Mononuclear cell (primary cell): ENCODE data around the gene DNER. TPM values are rescaled to one million over a fixed set of nuclear protein-coding genes. Genes with fewer than 3 reads are reported as not detected.

Experiments used
- H3K27me3 ChIP-seq: 2 replicates; pipeline ENCODE4 v1.6.0; 2011; ENCODE audit warnings: low read length, control low read depth; ENCODE audit not compliant: insufficient read depth
- H3K4me1 ChIP-seq: 2 replicates; pipeline ENCODE4 v1.5.1; 2011; ENCODE audit warnings: mild to moderate bottlenecking, low read length, control low read depth; ENCODE audit not compliant: insufficient read depth
- H3K4me3 ChIP-seq: 2 replicates; pipeline ENCODE4 v1.5.1; 2011; ENCODE audit warnings: mild to moderate bottlenecking, low read length, moderate library complexity
- H3K9me3 ChIP-seq: 2 replicates; pipeline ENCODE4 v1.5.1; 2011; ENCODE audit warnings: low read depth, mild to moderate bottlenecking, control low read depth, low read length
- total RNA-seq: library from RNA; depleted of rRNA; stranded (reverse); fragments of >200 nt; gene quantifications from one replicate; pipeline ENCODE4 v1.2.3, GENCODE V29; 2012

Gene DNER
- total RNA-seq, 1 donor, result 0.21 TPM

GRCh38 chr2:229660951-229661350, 53.4 kb downstream of the DNER start:
- H3K4me1 ChIP-seq, result no peaks in the 10 kb centered on the region
- H3K4me3 ChIP-seq, result no peak overlapping the region
- H3K27me3 ChIP-seq, result no peaks in the 10 kb centered on the region
- no peaks in the 10 kb centered on the region for H3K9me3 ChIP-seq

DNA sequence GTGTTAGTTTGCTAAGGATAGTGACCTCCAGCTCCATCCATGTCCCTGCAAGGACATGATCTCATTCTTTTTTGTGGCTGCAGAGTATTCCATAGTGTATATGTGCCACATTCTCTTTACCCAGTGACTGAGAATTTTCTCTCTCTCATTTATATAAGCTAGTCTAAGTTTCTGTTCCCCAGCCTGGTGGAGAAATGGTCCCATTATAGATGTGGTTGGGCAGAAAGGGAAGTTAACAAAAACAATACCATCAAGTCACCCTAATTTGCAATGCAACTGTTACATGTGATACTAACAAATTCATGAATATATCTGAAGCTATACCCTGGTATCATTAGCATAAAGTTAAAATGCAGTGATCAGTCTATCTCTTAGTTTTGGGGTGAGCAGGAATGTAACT, 54.0 kb downstream of the DNER start:
- H3K27me3 ChIP-seq, result no peaks in the 10 kb centered on the region
- H3K9me3 ChIP-seq, result no peaks in the 10 kb centered on the region
- no peaks in the 10 kb centered on the region for H3K4me1 ChIP-seq
- H3K4me3 ChIP-seq, result no peak overlapping the region

- Histone ChIP-seq H3K4me3 (no peak overlapping the region), H3K27me3 (no peaks in the 10 kb centered on the region), H3K9me3 (no peaks in the 10 kb centered on the region), H3K4me1 (no peaks in the 10 kb centered on the region)
Measured at GRCh38 chr2:229658004-229658403, 56.4 kb downstream of the DNER start.

DNA sequence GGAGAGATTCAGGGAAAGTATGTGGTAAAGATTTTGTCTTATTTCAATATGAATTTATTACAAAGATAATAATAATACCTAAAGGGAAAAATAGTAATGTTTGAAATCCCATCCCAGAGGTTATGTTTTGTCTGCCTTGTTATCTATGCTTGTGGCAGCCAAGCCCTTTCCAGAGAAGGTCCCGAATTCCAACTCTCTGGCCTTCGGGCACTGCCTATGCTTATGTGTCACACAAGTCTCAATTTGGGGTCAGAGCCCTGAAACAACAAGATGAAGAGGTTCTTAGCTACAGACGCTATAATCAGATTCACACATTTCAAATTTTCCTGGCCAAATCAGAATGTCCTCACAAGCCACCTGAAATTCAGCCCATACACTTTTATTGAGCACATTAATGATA, 59.9 kb downstream of the DNER start:
- H3K4me1 ChIP-seq, result no peaks in the 10 kb centered on the region
- H3K9me3 ChIP-seq, result no peaks in the 10 kb centered on the region
- H3K27me3 ChIP-seq, result no peaks in the 10 kb centered on the region
- H3K4me3 ChIP-seq, result no peak overlapping the region

DNA sequence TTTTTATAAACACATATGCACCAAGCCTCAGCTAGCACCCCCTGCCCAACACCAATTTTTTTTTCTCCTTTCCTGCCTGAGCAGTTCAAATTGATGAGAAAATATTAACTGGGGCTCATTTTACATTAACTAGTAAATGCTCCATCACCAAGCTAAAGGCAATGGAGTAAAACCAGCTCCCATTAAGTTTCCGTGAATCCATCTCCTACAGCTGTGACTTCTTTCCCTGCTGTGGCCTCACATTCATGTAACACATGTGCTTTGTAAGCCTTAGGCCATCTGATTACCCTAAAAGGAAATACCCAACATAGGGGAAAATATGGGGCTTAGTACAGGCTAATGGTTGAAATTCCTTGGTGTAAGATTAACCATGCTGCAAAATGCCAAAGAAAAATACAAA, 60.8 kb downstream of the DNER start:
- Histone ChIP-seq H3K9me3 (no peaks in the 10 kb centered on the region), H3K27me3 (no peaks in the 10 kb centered on the region), H3K4me3 (no peak overlapping the region), H3K4me1 (no peaks in the 10 kb centered on the region)

DNA sequence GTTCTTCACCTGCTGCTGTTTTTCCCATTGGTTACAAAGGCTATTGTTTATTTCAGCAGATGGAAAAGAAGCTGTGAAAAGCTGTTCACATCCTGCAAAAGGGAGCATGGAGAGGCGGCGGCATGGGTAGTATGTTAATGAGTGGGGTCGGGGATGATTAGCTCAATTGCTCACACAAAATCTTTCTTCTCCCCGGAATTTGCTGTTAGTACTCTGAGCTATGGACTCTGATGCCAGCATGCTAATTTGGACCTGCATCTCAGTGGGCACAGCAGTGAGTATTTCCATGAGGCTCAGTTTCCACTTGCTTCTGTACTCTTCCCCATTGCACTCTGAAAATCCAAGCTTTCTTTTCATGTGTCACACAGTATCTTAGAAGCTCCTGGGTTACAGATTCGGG, 61.6 kb downstream of the DNER start:
- Histone ChIP-seq H3K9me3 (no peaks in the 10 kb centered on the region), H3K4me1 (no peaks in the 10 kb centered on the region), H3K4me3 (no peak overlapping the region), H3K27me3 (no peaks in the 10 kb centered on the region)

DNA sequence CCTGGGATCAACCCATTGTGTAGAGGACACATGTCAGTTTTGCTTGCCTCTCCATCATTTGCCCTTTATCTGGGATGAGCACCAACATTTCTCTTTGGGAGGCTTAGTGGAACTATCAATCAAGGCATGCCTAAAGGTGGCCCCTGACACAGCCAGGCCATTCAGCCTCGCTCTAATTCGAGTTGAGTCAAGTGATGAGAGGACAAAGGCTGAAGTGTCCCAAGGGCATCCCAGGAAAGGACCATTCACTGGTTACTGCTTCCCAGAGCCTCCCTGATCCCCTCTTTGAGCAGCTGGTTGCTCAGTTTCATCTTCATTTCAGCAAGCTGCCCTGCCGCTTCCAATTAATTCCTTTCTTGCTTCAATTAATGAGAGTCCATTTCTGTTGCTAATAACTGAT, 63.5 kb downstream of the DNER start:
- Histone ChIP-seq H3K27me3 (no peaks in the 10 kb centered on the region), H3K9me3 (no peaks in the 10 kb centered on the region), H3K4me1 (no peaks in the 10 kb centered on the region), H3K4me3 (no peak overlapping the region)

DNA sequence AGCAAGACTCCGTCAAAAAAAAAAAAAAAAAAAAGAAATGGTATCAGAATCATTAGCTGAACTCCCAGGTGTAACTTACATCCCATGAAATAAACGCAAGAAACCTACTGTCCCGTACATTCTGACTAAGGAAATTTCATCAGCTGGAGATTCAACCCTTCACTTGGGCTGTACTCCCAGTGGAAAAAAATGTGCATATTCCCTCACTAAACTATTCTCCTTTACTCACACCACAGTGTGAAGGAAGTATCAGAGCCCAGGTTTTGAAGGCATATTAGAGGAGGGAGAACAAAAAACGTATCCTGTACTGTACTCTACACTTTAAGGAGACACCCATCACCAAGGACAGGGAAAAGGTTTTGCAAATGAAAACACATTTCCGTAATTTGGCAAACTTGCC, 64.3 kb downstream of the DNER start:
- no peaks in the 10 kb centered on the region for H3K27me3 ChIP-seq
- H3K4me1 ChIP-seq, result no peaks in the 10 kb centered on the region
- H3K9me3 ChIP-seq, result no peaks in the 10 kb centered on the region
- no peak overlapping the region for H3K4me3 ChIP-seq

- no peaks in the 10 kb centered on the region for H3K4me1 ChIP-seq
- H3K4me3 ChIP-seq, result no peak overlapping the region
- no peaks in the 10 kb centered on the region for H3K27me3 ChIP-seq
- no peaks in the 10 kb centered on the region for H3K9me3 ChIP-seq
Measured at GRCh38 chr2:229646186-229646723, 68.1 kb downstream of the DNER start.

GRCh38 chr2:229642371-229642770, 72.0 kb downstream of the DNER start:
- H3K4me3 ChIP-seq, result no peak overlapping the region
- H3K27me3 ChIP-seq, result peaks cover 1% of the 10 kb centered on the region
- no peaks in the 10 kb centered on the region for H3K4me1 ChIP-seq
- no peaks in the 10 kb centered on the region for H3K9me3 ChIP-seq

DNA sequence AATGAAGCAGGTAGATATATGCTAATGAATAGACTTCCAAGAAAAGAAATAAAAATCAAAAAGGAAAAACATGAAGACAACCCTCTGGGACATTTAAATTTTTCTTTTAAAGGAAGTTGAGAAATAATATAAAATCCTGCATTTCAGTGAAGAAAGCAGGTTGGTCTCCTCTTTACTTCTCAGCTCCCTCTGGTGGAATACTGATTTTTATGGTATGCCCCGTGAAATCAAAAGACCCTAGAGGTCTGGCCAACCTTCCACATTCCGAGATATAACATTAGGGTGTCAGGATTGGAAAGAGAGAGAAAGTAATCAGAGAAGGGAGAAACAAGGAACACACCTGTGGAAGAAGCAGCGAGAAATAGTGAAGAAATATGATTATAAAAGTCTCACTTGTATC, 72.7 kb downstream of the DNER start:
- Histone ChIP-seq H3K27me3 (peaks cover 4% of the 10 kb centered on the region), H3K4me3 (no peak overlapping the region), H3K9me3 (no peaks in the 10 kb centered on the region), H3K4me1 (no peaks in the 10 kb centered on the region)

GRCh38 chr2:229640636-229641035, 73.7 kb downstream of the DNER start:
- no peak overlapping the region for H3K4me3 ChIP-seq
- H3K27me3 ChIP-seq, result peaks cover 4% of the 10 kb centered on the region
- H3K4me1 ChIP-seq, result no peaks in the 10 kb centered on the region
- no peaks in the 10 kb centered on the region for H3K9me3 ChIP-seq

DNA sequence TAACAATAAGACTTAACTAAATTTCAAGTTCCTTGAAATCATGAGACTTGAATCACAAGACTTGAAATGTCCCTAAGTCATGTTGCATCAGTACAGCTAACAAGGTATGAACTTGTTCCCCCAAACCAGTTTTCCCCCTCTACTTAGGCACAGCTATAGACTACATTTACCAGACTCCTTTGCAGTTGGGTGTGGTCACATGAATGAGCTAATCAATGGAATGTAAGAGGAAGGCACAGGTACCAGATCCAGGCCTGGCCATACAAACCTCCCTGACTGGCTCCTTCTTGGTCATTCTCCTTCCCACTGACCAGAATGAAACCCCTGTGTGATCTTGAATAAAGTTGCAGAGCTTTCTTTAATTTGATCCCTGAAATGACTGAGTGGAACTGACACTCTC, 77.8 kb downstream of the DNER start:
- Histone ChIP-seq H3K4me1 (no peaks in the 10 kb centered on the region), H3K9me3 (no peaks in the 10 kb centered on the region), H3K27me3 (peaks cover 4% of the 10 kb centered on the region), H3K4me3 (no peak overlapping the region)

GRCh38 chr2:229635371-229635680, 79.0 kb downstream of the DNER start:
- no peak overlapping the region for H3K4me3 ChIP-seq
- H3K9me3 ChIP-seq, result no peaks in the 10 kb centered on the region
- H3K27me3 ChIP-seq, result peaks cover 4% of the 10 kb centered on the region
- H3K4me1 ChIP-seq, result no peaks in the 10 kb centered on the region

DNA sequence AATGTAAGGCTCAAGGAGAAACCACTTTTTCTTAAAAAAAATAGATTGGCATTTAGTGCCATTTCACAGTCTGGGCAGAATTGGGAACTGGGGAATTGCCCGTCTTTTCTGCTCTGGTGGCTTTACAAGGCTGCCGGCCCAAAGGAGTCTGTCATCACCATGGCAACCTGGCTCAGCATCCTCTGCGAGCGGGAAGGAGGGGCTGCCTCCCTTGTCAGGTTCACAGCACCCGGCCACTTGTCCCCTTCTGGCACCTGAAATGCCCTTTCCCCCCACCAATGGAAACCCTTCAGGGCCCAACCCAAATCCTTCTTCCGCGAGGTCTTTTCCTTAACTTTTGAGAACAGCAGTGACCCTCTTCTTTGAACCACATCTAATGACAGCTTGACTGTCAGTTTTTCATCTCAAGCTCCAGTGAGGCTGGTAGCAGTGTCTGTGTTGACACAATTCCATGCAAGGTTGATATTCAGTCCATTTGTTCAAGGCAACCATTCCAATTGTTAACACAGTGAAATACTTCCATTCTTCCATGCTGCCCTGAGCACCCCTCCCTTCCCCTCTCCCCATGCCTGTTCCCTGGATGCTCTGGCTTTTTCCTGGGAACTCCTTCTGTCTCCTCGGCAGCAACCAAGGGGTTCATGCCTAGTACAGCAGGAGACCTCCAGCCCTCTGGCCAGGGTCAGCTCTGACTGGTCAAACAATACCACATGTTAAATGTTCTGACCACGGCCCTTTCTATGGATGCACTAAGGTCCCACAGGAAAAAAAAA, 79.6 kb downstream of the DNER start:
- Histone ChIP-seq H3K27me3 (peaks cover 4% of the 10 kb centered on the region), H3K9me3 (no peaks in the 10 kb centered on the region), H3K4me1 (no peaks in the 10 kb centered on the region), H3K4me3 (no peak overlapping the region)

DNA sequence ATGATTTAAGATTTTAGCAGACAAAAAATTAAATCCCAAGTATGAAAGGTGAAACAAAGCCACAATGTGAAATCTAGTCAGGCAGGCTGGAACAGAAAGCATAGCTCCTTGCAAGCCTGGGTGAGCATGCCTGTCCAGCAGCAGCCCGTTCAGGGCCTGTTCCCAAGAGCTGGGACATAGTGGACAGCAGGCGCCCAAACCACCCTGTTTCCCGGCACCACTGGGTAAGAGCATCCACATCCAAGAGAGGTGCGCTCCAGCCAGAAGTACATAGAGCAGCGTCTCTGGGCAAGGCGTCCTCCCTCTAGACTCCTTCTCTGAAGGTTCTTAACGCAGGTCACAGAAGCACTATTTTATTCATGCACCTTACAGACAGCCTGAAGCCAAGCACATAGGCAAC, 80.8 kb downstream of the DNER start:
- H3K4me1 ChIP-seq, result no peaks in the 10 kb centered on the region
- H3K9me3 ChIP-seq, result no peaks in the 10 kb centered on the region
- no peak overlapping the region for H3K4me3 ChIP-seq
- H3K27me3 ChIP-seq, result peaks cover 4% of the 10 kb centered on the region
